Breast epithelium (tissue), 4 donors: Measurements from ENCODE around the gene ABT1. TPM values are rescaled to one million over a fixed set of nuclear protein-coding genes. Genes with fewer than 3 reads are reported as not detected.

Experiments
- DNase-seq, 2 donors: peaks; one replicate each; pipeline ENCODE4 v3.0.0-alpha.2; 2019; ENCODE audit warnings: low spot score in 2 of 2
- H3K27ac ChIP-seq, 2 donors: fragments of 200-600 bp; sonication (generic) in 1 of 2; one replicate each; pipeline ENCODE4 v1.5.1; 2016 to 2019; ENCODE audit warnings: mild to moderate bottlenecking in 1 of 2
- H3K27me3 ChIP-seq, 2 donors: fragments of 200-600 bp; sonication (generic) in 1 of 2; one replicate each; pipeline versions ENCODE4 v1.5.1 to v1.6.0; 2017 to 2019; ENCODE audit warnings: control low read depth in 1 of 2, mild to moderate bottlenecking in 1 of 2
- H3K36me3 ChIP-seq: fragments of 200-600 bp; one replicate; pipeline ENCODE4 v1.5.1; 2019
- H3K4me1 ChIP-seq, 2 donors: fragments of 200-600 bp; sonication (generic); one replicate each; pipeline ENCODE4 v1.5.1; 2016 to 2019; ENCODE audit warnings: control low read depth in 1 of 2
- H3K4me3 ChIP-seq, 3 donors: fragments of 200-600 bp; sonication (generic); 1 replicate in 2 of 3; 2 replicates in 1 of 3; pipeline ENCODE4 v1.5.1; 2016 to 2019; ENCODE audit warnings: mild to moderate bottlenecking in 3 of 3, moderate library complexity in 2 of 3
- H3K9me3 ChIP-seq, 2 donors: fragments of 200-600 bp; sonication (generic) in 1 of 2; one replicate each; pipeline ENCODE4 v1.5.1; 2016 to 2019; ENCODE audit warnings: control low read depth in 1 of 2
- POLR2A ChIP-seq: fragments of 450-650 bp; IDR thresholded peaks from one replicate; pipeline ENCODE4 v1.6.1; 2016; ENCODE audit warnings: antibody characterized with exemption, mild to moderate bottlenecking, moderate library complexity
- POLR2AphosphoS5 ChIP-seq, 3 donors: sonication (generic); formaldehyde crosslinking; IDR thresholded peaks; one replicate each; pipeline ENCODE4 v1.6.1; 2017; ENCODE audit warnings: antibody characterized with exemption in 3 of 3
- intact Hi-C: fragments of 100-400 bp; cut with DNase I; formaldehyde crosslinking; loops from one replicate; pipeline ENCODE4 v1.15.1; 2023; ENCODE audit warnings: low total_unique reads
- total RNA-seq, 3 donors: library from RNA; depleted of rRNA; stranded (reverse); fragments of >200 nt; gene quantifications; one replicate each; pipeline ENCODE4 v1.1.0, GENCODE V29; 2016
- TF ChIP-seq, protein P1 (sequence below), 3 donors: fragments of 450-650 bp; IDR thresholded peaks; one replicate each; pipeline ENCODE4 v1.5.1; 2016 to 2017; ENCODE audit warnings: antibody characterized with exemption in 3 of 3, mild to moderate bottlenecking in 3 of 3, moderate library complexity in 3 of 3

Gene ABT1
- total RNA-seq, 3 donors from 2014 or later, result 13.8 to 19.5 (median 18.0) TPM

DNA sequence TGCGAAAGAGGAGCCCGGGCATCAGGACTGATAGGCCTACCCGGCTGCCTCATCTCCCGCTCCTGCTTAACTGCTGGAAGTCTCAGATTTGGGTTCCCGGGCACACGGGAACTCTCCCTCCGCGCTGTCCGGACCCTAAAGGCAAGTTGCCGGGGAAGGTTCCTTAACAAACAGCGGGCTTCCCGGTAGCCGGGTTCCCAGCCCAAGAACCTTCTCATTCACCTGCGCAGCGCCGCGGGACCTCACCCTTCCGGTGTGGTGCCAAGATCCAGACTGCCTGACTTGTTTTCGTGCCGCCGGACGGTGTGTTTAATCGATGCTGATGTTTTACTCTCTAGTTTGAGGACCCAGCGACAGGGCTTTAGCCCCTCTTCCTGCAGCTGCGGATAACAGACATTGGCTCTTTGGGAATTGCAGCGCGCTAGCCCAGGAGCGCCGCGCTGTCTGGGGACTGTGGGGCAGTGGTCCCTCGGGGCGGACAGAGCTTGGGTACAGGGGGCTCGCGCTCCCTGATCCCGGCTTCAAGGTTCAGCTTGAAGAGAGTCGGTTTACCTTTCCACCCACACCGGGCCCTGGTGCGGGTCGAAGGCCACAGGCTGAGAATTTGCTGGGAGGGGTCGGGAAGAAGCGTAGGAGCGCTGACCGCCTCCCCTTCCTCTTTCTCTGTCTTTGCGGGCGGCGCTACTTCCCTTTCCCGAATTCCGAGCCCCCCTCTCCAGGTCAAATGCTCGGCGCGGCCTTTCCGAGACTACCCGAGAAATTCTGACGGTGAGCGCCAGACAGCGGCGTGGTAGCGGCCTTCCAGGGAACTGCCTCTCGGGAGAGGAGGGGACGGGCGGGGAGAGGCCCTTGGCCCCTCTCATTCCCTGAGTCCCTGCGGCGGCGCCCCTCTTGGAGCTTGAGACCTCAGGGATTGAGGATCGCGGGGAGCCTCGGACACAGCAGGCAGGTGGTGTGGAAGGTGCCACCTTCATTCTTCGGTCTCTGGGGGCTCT lies 17.2 kb downstream of the ABT1 start:
- H3K27me3 ChIP-seq, result peaks cover 0 to 25% of the 10 kb centered on the region in 2 donors
- H3K4me1 ChIP-seq, result no peaks in the 10 kb centered on the region
- TF ChIP-seq, protein P1, sequence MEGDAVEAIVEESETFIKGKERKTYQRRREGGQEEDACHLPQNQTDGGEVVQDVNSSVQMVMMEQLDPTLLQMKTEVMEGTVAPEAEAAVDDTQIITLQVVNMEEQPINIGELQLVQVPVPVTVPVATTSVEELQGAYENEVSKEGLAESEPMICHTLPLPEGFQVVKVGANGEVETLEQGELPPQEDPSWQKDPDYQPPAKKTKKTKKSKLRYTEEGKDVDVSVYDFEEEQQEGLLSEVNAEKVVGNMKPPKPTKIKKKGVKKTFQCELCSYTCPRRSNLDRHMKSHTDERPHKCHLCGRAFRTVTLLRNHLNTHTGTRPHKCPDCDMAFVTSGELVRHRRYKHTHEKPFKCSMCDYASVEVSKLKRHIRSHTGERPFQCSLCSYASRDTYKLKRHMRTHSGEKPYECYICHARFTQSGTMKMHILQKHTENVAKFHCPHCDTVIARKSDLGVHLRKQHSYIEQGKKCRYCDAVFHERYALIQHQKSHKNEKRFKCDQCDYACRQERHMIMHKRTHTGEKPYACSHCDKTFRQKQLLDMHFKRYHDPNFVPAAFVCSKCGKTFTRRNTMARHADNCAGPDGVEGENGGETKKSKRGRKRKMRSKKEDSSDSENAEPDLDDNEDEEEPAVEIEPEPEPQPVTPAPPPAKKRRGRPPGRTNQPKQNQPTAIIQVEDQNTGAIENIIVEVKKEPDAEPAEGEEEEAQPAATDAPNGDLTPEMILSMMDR (IDR thresholded peaks at IDR 0.05), result no peak
- TF ChIP-seq POLR2AphosphoS5 (IDR thresholded peaks at IDR 0.05), result no peak
- TF ChIP-seq POLR2A, result no peak
- H3K27ac ChIP-seq, result no peak overlapping the region
- H3K9me3 ChIP-seq, result peaks cover 0 to 4% of the 10 kb centered on the region in 2 donors
- DNase-seq, result no peak
- intact Hi-C loops, result no loop called here
- peak overlapping the region; percentile 26 to 53 (median 37) for H3K4me3 ChIP-seq
- no peaks in the 10 kb centered on the region for H3K36me3 ChIP-seq

DNA sequence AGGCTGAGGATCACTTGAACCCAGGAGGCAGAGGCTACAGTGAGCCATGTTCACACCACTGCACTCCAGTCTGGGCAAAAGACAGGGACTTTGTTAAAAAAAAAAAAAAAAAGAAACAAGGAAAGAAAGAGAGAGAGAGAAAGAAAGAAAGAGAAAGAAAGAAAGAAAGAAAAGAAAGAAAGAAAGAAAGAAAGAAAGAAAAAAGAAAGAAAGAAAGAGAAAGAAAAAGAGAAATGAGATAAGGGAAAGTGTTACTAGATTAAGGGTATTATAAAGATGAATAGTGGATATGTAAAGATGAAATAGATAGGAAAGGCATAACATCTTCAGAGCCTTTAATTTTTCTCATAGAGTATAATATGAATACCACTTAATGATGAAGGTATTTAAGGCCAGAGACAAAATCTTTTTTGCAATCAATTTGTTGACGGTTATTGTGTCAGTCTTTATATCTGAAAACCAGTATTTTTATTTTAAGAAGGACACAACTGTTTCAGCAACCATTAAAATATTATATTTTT lies 26.6 kb downstream of the ABT1 start:
- Histone ChIP-seq H3K9me3 (peaks cover 0 to 9% of the 10 kb centered on the region in 2 donors), H3K27me3 (no peaks in the 10 kb centered on the region), H3K27ac (no peak overlapping the region), H3K4me1 (no peaks in the 10 kb centered on the region), H3K36me3 (no peaks in the 10 kb centered on the region), H3K4me3 (no peak overlapping the region)
- DNase-seq, result no peak
- intact Hi-C loops, result no loop called here
- TF ChIP-seq, protein P1 (IDR thresholded peaks at IDR 0.05), result no peak

- H3K27ac ChIP-seq, result no peak overlapping the region
- peaks cover 0 to 9% of the 10 kb centered on the region in 2 donors for H3K9me3 ChIP-seq
- DNase-seq, result no peak
- intact Hi-C loops, result no loop called here
- no peaks in the 10 kb centered on the region for H3K4me1 ChIP-seq
- TF ChIP-seq POLR2A, result no peak
- TF ChIP-seq, protein P1 (IDR thresholded peaks at IDR 0.05), result no peak
- no peak for TF ChIP-seq POLR2AphosphoS5 (IDR thresholded peaks at IDR 0.05)
- H3K36me3 ChIP-seq, result no peaks in the 10 kb centered on the region
- H3K4me3 ChIP-seq, result no peak overlapping the region
- H3K27me3 ChIP-seq, result no peaks in the 10 kb centered on the region
Observed at GRCh38 chr6:26624557-26624956, 27.8 kb downstream of the ABT1 start.

DNA sequence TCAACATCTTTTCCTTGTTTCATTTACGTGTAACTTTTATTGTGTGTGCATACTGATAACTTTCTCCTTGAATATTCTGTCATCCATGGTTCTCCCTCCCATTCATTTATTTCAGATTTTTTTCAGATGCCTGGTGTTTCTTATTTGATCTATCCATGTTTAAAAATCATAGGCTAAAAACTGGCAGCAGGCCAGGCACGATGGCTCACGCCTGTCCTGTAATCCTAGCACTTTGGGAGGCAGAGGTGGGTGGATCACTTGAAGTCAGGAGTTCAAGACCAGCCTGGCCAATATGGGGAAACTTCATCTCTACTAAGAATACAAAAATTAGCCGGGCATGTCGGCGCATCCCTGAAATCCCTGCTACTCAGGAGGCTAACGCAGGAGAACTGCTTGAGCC lies 31.1 kb downstream of the ABT1 start:
- Histone ChIP-seq H3K27ac (no peak overlapping the region), H3K36me3 (no peaks in the 10 kb centered on the region), H3K4me3 (no peak overlapping the region), H3K9me3 (peaks cover 0 to 9% of the 10 kb centered on the region in 2 donors), H3K27me3 (no peaks in the 10 kb centered on the region), H3K4me1 (no peaks in the 10 kb centered on the region)
- intact Hi-C loops, result no loop called here
- TF ChIP-seq, protein P1 (IDR thresholded peaks at IDR 0.05), result no peak
- TF ChIP-seq POLR2AphosphoS5 (IDR thresholded peaks at IDR 0.05) (no peak), POLR2A (no peak)
- no peak for DNase-seq

DNA sequence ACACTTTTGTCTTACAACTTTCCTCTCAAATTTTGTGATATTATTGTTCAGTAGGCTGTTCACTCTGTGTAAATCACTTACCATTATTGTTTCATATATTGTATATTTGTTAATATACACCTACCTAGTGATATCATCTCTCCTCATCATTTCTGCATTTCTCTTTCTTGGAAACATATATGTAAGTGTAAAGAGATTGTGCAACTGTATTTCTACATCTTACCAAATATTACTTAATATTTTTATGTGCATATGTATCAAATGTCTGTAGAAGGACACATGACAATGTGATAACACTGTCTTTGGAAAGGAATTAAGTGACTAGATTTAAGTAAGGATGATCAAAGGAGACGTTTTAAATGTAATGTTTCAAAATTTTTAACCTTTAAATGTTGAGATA lies 32.6 kb downstream of the ABT1 start:
- no peak overlapping the region for H3K4me3 ChIP-seq
- no peak for DNase-seq
- no peaks in the 10 kb centered on the region for H3K4me1 ChIP-seq
- no peak for TF ChIP-seq POLR2AphosphoS5 (IDR thresholded peaks at IDR 0.05)
- TF ChIP-seq, protein P1 (IDR thresholded peaks at IDR 0.05), result no peak
- TF ChIP-seq POLR2A, result no peak
- H3K27ac ChIP-seq, result no peak overlapping the region
- peaks cover 0 to 7% of the 10 kb centered on the region in 2 donors for H3K9me3 ChIP-seq
- H3K27me3 ChIP-seq, result no peaks in the 10 kb centered on the region
- intact Hi-C loops, result no loop called here
- no peaks in the 10 kb centered on the region for H3K36me3 ChIP-seq
